ENCODE data around the gene TBC1D2B.

Gene TBC1D2B

DNA sequence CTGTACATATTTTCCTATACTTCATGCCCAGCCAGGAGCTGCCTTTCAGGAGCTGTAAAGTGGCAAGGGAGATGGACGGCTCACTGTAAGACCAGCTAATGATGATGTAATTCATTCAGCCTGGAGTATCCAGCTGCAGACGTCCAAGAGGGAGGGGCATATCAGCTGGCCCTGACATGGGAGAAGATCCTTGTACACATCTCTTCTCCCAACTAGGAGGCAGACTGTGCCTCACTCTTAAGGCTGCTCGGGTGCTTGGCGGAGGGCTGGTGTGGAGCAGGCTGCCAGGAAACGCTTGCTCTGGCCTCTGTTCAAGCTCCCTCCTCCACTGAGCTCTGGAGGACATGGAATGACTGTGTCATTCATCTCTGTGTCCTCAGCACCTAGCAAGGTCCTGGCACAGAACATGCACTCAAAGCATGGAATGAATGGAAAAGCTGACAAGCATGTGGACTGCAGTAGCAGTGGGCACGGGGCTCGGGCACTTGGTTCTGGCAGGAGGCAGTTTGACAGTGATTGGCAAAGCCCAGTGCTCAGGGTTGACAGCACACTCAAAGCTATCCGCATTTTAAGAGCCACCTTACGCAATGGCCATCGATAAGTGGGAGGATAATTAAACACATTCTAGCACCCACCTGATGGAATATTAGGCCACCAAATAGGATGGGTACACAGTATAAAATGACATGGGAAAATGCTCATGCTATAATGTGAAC lies 72.4 kb downstream of the TBC1D2B start:
- no peak overlapping the region for H3K4ac ChIP-seq (ENCODE audit: low read depth, low read length)
- no peaks in the 10 kb centered on the region for H3K79me2 ChIP-seq (ENCODE audit: control insufficient read depth, insufficient read depth, low read length, poor library complexity)
- no peak overlapping the region for H3K4me2 ChIP-seq (ENCODE audit: low read length)
- H2BK5ac ChIP-seq (ENCODE audit: low read depth, low read length, poor library complexity), result no peak overlapping the region
- no CpG with 5 or more reads among the region's 10 CpGs for WGBS (ENCODE audit: extremely low coverage, insufficient coverage, insufficient read length)
- no peak overlapping the region for H3K14ac ChIP-seq (ENCODE audit: low read length)
- H4K12ac ChIP-seq (ENCODE audit: low read depth, low read length), result no peak overlapping the region
- no peak overlapping the region for H3K9ac ChIP-seq (ENCODE audit: low read length)
- no peak overlapping the region for H4K8ac ChIP-seq (ENCODE audit: low read depth, low read length)
- H3K79me1 ChIP-seq (ENCODE audit: low read length), result peaks cover 2% of the 10 kb centered on the region
- H2AK5ac ChIP-seq (ENCODE audit: low read length), result no peak overlapping the region
- H2AFZ ChIP-seq (ENCODE audit: insufficient read depth, low read length, poor library complexity), result no peak overlapping the region
- no peak overlapping the region for H3K4me3 ChIP-seq (ENCODE audit: low read depth, low read length)
- H3K27me3 ChIP-seq (ENCODE audit: insufficient read depth, low read length), result no peaks in the 10 kb centered on the region
- H2BK12ac ChIP-seq (ENCODE audit: low read length), result no peak overlapping the region
- H4K91ac ChIP-seq (ENCODE audit: low read depth, low read length), result no peak overlapping the region
- peaks cover 10 to 16% of the 10 kb centered on the region in 2 experiments for H3K36me3 ChIP-seq (ENCODE audit: control insufficient read depth in 1 of 2, insufficient read depth in 2 of 2, low read length in 2 of 2)
- no peak overlapping the region for H2BK120ac ChIP-seq (ENCODE audit: insufficient read depth, low read length, poor library complexity)
- no peak overlapping the region for H3K27ac ChIP-seq (ENCODE audit: low read depth, low read length)
- H3K23ac ChIP-seq (ENCODE audit: low read length), result no peak overlapping the region
- no peak overlapping the region for H3K18ac ChIP-seq (ENCODE audit: low read length)
- no peak for DNase-seq
- H3K4me1 ChIP-seq (ENCODE audit: control insufficient read depth in 1 of 2, insufficient read depth in 2 of 2, low read length in 2 of 2), result peaks cover 20 to 22% of the 10 kb centered on the region in 2 experiments
- no peaks in the 10 kb centered on the region for H3K9me3 ChIP-seq (ENCODE audit: insufficient read depth, low read depth, low read length)

DNA sequence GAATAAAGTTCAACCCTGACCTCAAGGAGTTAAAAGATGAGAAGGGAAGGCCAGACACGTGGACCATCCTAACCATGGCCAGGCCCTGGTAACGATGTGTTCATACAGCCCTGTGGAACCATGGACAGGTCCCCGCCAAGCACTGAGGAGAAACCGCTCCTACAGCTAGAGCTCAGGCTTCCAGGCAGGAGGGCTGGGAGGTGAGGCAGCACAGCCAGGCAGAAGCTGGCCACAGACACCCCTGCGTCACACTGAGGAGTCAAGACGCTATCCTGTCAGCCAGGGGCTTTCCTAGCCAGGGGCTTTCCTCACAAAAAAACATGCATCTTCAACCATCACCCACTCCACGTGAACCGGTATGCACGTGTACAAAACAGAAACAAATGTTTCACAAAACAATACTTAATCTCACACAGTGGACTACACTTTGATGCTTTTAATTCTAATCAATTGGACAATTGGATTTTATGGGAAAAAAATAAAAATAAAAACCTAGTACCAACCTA lies 73.2 kb downstream of the TBC1D2B start:
- Histone ChIP-seq H4K91ac (ENCODE audit: low read depth, low read length) (no peak overlapping the region), H2BK5ac (ENCODE audit: low read depth, low read length, poor library complexity) (no peak overlapping the region), H3K79me1 (ENCODE audit: low read length) (peaks cover 2% of the 10 kb centered on the region), H2BK12ac (ENCODE audit: low read length) (no peak overlapping the region), H3K4ac (ENCODE audit: low read depth, low read length) (no peak overlapping the region), H3K27ac (ENCODE audit: low read depth, low read length) (no peak overlapping the region), H3K36me3 (ENCODE audit: control insufficient read depth in 1 of 2, insufficient read depth in 2 of 2, low read length in 2 of 2) (peaks cover 10 to 14% of the 10 kb centered on the region in 2 experiments), H3K9me3 (ENCODE audit: insufficient read depth, low read depth, low read length) (no peaks in the 10 kb centered on the region), H3K23ac (ENCODE audit: low read length) (no peak overlapping the region), H3K79me2 (ENCODE audit: control insufficient read depth, insufficient read depth, low read length, poor library complexity) (no peaks in the 10 kb centered on the region), H4K12ac (ENCODE audit: low read depth, low read length) (peak overlapping the region; percentile 22), H3K4me1 (ENCODE audit: control insufficient read depth in 1 of 2, insufficient read depth in 2 of 2, low read length in 2 of 2) (peaks cover 19 to 22% of the 10 kb centered on the region in 2 experiments), H2AFZ (ENCODE audit: insufficient read depth, low read length, poor library complexity) (no peak overlapping the region), H3K4me3 (ENCODE audit: low read depth, low read length) (no peak overlapping the region), H2BK120ac (ENCODE audit: insufficient read depth, low read length, poor library complexity) (no peak overlapping the region), H3K27me3 (ENCODE audit: insufficient read depth, low read length) (no peaks in the 10 kb centered on the region), H3K9ac (ENCODE audit: low read length) (peak overlapping the region; percentile 24), H3K4me2 (ENCODE audit: low read length) (no peak overlapping the region), H3K14ac (ENCODE audit: low read length) (no peak overlapping the region), H2AK5ac (ENCODE audit: low read length) (no peak overlapping the region), H3K18ac (ENCODE audit: low read length) (peak overlapping the region; percentile 26), H4K8ac (ENCODE audit: low read depth, low read length) (no peak overlapping the region)
- no CpG with 5 or more reads among the region's 9 CpGs for WGBS (ENCODE audit: extremely low coverage, insufficient coverage, insufficient read length)
- no peak for DNase-seq

DNA sequence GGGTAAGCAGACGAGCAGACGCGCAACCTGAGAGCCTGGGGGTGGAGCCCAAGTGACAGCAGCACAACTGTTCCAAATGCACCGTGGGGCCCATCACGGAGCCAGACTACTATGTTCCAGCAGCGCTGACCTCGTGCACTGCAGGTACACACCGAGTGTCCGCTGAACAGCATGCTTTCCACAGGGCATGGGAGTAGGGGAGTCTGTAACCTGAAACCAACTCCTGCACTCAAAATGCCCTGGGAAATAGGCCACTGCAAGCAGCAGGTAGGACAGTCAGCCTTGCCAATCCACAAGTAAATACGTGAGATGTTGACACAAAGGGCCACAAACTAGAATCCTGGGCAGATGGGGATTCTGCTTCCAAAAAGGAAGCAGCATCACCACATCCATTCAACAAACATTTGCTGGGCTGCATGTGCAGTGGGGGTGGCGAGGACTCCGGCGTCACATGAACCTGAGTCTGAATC lies 73.9 kb downstream of the TBC1D2B start:
- Histone ChIP-seq H3K27ac (ENCODE audit: low read depth, low read length) (no peak overlapping the region), H3K27me3 (ENCODE audit: insufficient read depth, low read length) (no peaks in the 10 kb centered on the region), H3K4me1 (ENCODE audit: control insufficient read depth in 1 of 2, insufficient read depth in 2 of 2, low read length in 2 of 2) (peaks cover 14 to 16% of the 10 kb centered on the region in 2 experiments), H4K91ac (ENCODE audit: low read depth, low read length) (no peak overlapping the region), H4K8ac (ENCODE audit: low read depth, low read length) (no peak overlapping the region), H2AFZ (ENCODE audit: insufficient read depth, low read length, poor library complexity) (no peak overlapping the region), H3K23ac (ENCODE audit: low read length) (no peak overlapping the region), H4K12ac (ENCODE audit: low read depth, low read length) (no peak overlapping the region), H3K18ac (ENCODE audit: low read length) (no peak overlapping the region), H2BK120ac (ENCODE audit: insufficient read depth, low read length, poor library complexity) (no peak overlapping the region), H2AK5ac (ENCODE audit: low read length) (no peak overlapping the region), H3K9ac (ENCODE audit: low read length) (no peak overlapping the region), H3K9me3 (ENCODE audit: insufficient read depth, low read depth, low read length) (no peaks in the 10 kb centered on the region), H2BK5ac (ENCODE audit: low read depth, low read length, poor library complexity) (no peak overlapping the region), H3K4me3 (ENCODE audit: low read depth, low read length) (peak overlapping the region; percentile 38), H3K4ac (ENCODE audit: low read depth, low read length) (no peak overlapping the region), H3K79me1 (ENCODE audit: low read length) (no peaks in the 10 kb centered on the region), H3K4me2 (ENCODE audit: low read length) (no peak overlapping the region), H3K36me3 (ENCODE audit: control insufficient read depth in 1 of 2, insufficient read depth in 2 of 2, low read length in 2 of 2) (peaks cover 11 to 15% of the 10 kb centered on the region in 2 experiments), H2BK12ac (ENCODE audit: low read length) (no peak overlapping the region), H3K79me2 (ENCODE audit: control insufficient read depth, insufficient read depth, low read length, poor library complexity) (no peaks in the 10 kb centered on the region), H3K14ac (ENCODE audit: low read length) (no peak overlapping the region)
- WGBS (ENCODE audit: extremely low coverage, insufficient coverage, insufficient read length), result no CpG with 5 or more reads among the region's 13 CpGs
- DNase-seq, result no peak

DNA sequence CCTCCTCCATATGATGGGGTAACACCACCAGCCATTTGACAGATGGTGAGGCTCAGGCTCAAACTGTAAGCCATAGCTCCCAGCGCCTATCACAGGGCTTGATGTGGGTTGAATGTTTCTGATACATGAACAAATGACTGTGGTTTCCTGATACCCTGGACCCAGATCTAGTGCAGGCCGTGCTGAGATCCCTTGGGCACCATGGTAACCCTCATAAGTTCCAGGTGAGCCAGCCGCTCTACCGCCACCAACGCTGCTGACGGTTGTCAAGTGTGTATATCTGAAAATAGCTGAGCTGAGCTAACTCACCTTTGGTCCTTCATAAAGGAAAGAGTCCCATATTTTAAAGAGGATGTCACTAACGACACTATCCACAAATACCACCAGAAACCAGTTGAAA lies 74.5 kb downstream of the TBC1D2B start:
- H2AFZ ChIP-seq (ENCODE audit: insufficient read depth, low read length, poor library complexity), result no peak overlapping the region
- no peak overlapping the region for H4K8ac ChIP-seq (ENCODE audit: low read depth, low read length)
- no peaks in the 10 kb centered on the region for H3K79me2 ChIP-seq (ENCODE audit: control insufficient read depth, insufficient read depth, low read length, poor library complexity)
- H2BK120ac ChIP-seq (ENCODE audit: insufficient read depth, low read length, poor library complexity), result no peak overlapping the region
- no CpG with 5 or more reads among the region's 7 CpGs for WGBS (ENCODE audit: extremely low coverage, insufficient coverage, insufficient read length)
- no peak overlapping the region for H3K4ac ChIP-seq (ENCODE audit: low read depth, low read length)
- no peak overlapping the region for H2BK12ac ChIP-seq (ENCODE audit: low read length)
- H3K9me3 ChIP-seq (ENCODE audit: insufficient read depth, low read depth, low read length), result no peaks in the 10 kb centered on the region
- no peak overlapping the region for H3K27ac ChIP-seq (ENCODE audit: low read depth, low read length)
- peaks cover 11 to 12% of the 10 kb centered on the region in 2 experiments for H3K4me1 ChIP-seq (ENCODE audit: control insufficient read depth in 1 of 2, insufficient read depth in 2 of 2, low read length in 2 of 2)
- no peaks in the 10 kb centered on the region for H3K79me1 ChIP-seq (ENCODE audit: low read length)
- no peak overlapping the region for H2BK5ac ChIP-seq (ENCODE audit: low read depth, low read length, poor library complexity)
- H4K12ac ChIP-seq (ENCODE audit: low read depth, low read length), result no peak overlapping the region
- no peak overlapping the region for H3K9ac ChIP-seq (ENCODE audit: low read length)
- H3K18ac ChIP-seq (ENCODE audit: low read length), result no peak overlapping the region
- H2AK5ac ChIP-seq (ENCODE audit: low read length), result no peak overlapping the region
- no peak for DNase-seq
- no peaks in the 10 kb centered on the region for H3K27me3 ChIP-seq (ENCODE audit: insufficient read depth, low read length)
- no peak overlapping the region for H3K14ac ChIP-seq (ENCODE audit: low read length)
- no peak overlapping the region for H3K4me2 ChIP-seq (ENCODE audit: low read length)
- H3K36me3 ChIP-seq (ENCODE audit: control insufficient read depth in 1 of 2, insufficient read depth in 2 of 2, low read length in 2 of 2), result peaks cover 16 to 19% of the 10 kb centered on the region in 2 experiments
- no peak overlapping the region for H4K91ac ChIP-seq (ENCODE audit: low read depth, low read length)
- no peak overlapping the region for H3K4me3 ChIP-seq (ENCODE audit: low read depth, low read length)
- no peak overlapping the region for H3K23ac ChIP-seq (ENCODE audit: low read length)

Measured in trophoblast cell (in vitro differentiated cells and primary cell).